Parathyroid adenoma (tissue), 2 donors: ENCODE data around the gene PIK3C2G.

Source experiments
- H2AFZ ChIP-seq: fragments of 300-600 bp; sonication (generic); one replicate; pipeline ENCODE4 v1.7.0; 2017; ENCODE audit warnings: antibody characterized with exemption, mild to moderate bottlenecking
- H3K27ac ChIP-seq: fragments of 300-600 bp; sonication (generic); one replicate; pipeline ENCODE4 v1.7.0; 2017
- H3K27me3 ChIP-seq: fragments of 300-600 bp; sonication (generic); one replicate; pipeline ENCODE4 v1.7.0; 2017; ENCODE audit warnings: low read length; ENCODE audit not compliant: control insufficient read depth, insufficient read depth
- H3K36me3 ChIP-seq: fragments of 300-600 bp; sonication (generic); one replicate; pipeline ENCODE4 v1.7.0; 2017; ENCODE audit warnings: low read length; ENCODE audit not compliant: control insufficient read depth, insufficient read depth
- H3K4me1 ChIP-seq: fragments of 300-600 bp; sonication (generic); one replicate; pipeline ENCODE4 v1.7.0; 2017; ENCODE audit warnings: control low read depth
- H3K4me2 ChIP-seq: fragments of 300-600 bp; sonication (generic); one replicate; pipeline ENCODE4 v1.7.0; 2017; ENCODE audit warnings: low read length
- H3K4me3 ChIP-seq: fragments of 300-600 bp; sonication (generic); one replicate; pipeline ENCODE4 v1.7.0; 2017; ENCODE audit warnings: low read depth, low read length
- H3K79me2 ChIP-seq: fragments of 300-600 bp; sonication (generic); one replicate; pipeline ENCODE4 v1.7.0; 2017; ENCODE audit warnings: control low read depth
- H3K9ac ChIP-seq: fragments of 300-600 bp; sonication (generic); one replicate; pipeline ENCODE4 v1.7.0; 2017; ENCODE audit warnings: mild to moderate bottlenecking
- H3K9me3 ChIP-seq: fragments of 300-600 bp; sonication (generic); one replicate; pipeline ENCODE4 v1.7.0; 2017; ENCODE audit warnings: low read length; ENCODE audit not compliant: control insufficient read depth
- CTCF ChIP-seq: fragments of 300-600 bp; sonication (generic); IDR thresholded peaks from one replicate; pipeline ENCODE4 v1.7.0; 2017; ENCODE audit warnings: antibody characterized with exemption, mild to moderate bottlenecking
- donor health status: primary hyperparathyroidism.

Gene PIK3C2G

DNA sequence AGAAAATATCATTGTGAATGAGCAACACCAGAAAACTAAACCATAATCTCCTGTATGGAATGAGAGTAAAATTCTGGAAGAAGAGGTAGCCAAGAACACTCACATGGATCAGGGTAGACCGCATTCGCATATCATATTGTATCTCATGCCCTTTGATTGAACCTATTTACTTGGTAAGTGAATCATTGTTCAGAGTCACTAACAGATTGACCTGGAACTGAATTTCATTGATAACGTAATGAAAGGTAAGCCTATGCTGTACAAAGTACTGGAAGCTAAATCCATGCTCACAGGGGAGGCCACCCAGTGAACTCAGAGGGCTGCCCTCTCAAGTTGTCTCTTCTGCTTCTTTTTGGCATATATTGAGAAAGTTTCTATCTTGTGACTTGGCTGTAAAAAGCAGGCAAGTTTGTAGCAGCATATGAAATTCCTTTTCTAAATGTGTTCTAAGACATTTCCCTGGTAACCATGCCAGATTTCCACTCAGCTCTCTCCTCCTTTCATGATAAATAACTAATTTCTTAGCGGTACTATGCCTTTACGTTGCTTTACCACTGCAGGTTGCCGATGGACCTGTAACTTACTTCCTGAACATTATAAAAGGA lies 385.1 kb downstream of the PIK3C2G start:
- Histone ChIP-seq H3K4me2 (no peak overlapping the region), H3K27ac (no peak overlapping the region), H3K9me3 (no peaks in the 10 kb centered on the region), H3K36me3 (no peaks in the 10 kb centered on the region), H3K79me2 (no peaks in the 10 kb centered on the region), H3K9ac (no peak overlapping the region), H2AFZ (no peak overlapping the region), H3K27me3 (no peaks in the 10 kb centered on the region), H3K4me3 (no peak overlapping the region), H3K4me1 (no peaks in the 10 kb centered on the region)
- TF ChIP-seq CTCF, result no peak

- TF ChIP-seq CTCF, result no peak
Observed at GRCh38 chr12:18651525-18651924, 390.2 kb downstream of the PIK3C2G start.

DNA sequence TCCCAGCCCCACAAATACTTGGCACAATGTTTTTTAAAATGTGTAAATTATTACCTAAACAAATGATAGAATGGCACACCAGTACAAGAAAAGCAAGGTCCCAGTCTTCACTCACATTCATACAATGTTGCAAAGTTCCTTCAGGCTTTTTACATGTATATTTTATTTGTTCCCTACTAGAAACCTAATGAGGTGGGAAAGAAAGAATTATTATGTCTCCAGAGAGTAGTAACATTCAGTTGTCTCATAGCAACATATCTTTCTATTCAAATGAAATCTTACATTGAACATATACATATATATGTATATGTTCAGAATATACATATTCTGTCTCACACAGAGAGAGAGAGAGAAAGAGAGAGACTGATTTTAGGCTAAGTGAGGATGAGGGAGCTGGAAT lies 391.3 kb downstream of the PIK3C2G start:
- Histone ChIP-seq H3K27me3 (no peaks in the 10 kb centered on the region), H3K4me1 (no peaks in the 10 kb centered on the region), H2AFZ (no peak overlapping the region), H3K79me2 (no peaks in the 10 kb centered on the region), H3K4me3 (no peak overlapping the region), H3K4me2 (no peak overlapping the region), H3K36me3 (no peaks in the 10 kb centered on the region), H3K9me3 (no peaks in the 10 kb centered on the region), H3K27ac (no peak overlapping the region), H3K9ac (no peak overlapping the region)
- no peak for TF ChIP-seq CTCF

More at GRCh38 chr12:18651525-18651924, 390.2 kb downstream of the PIK3C2G start:
- Histone ChIP-seq H3K79me2 (no peaks in the 10 kb centered on the region), H3K4me3 (no peak overlapping the region), H3K9me3 (no peaks in the 10 kb centered on the region), H3K9ac (no peak overlapping the region), H3K4me1 (no peaks in the 10 kb centered on the region), H3K36me3 (no peaks in the 10 kb centered on the region), H3K27ac (no peak overlapping the region), H3K4me2 (no peak overlapping the region), H3K27me3 (no peaks in the 10 kb centered on the region), H2AFZ (no peak overlapping the region)

- Histone ChIP-seq H3K4me2 (no peak overlapping the region), H3K36me3 (no peaks in the 10 kb centered on the region), H3K27me3 (no peaks in the 10 kb centered on the region), H3K9me3 (no peaks in the 10 kb centered on the region), H3K4me3 (no peak overlapping the region), H3K9ac (no peak overlapping the region), H3K79me2 (no peaks in the 10 kb centered on the region), H3K4me1 (no peaks in the 10 kb centered on the region), H2AFZ (no peak overlapping the region), H3K27ac (no peak overlapping the region)
- no peak for TF ChIP-seq CTCF
Observed at GRCh38 chr12:18653465-18653864, 392.1 kb downstream of the PIK3C2G start.

GRCh38 chr12:18655351-18655750 lies 394.0 kb downstream of the PIK3C2G start:
- H3K4me1 ChIP-seq, result no peaks in the 10 kb centered on the region
- no peaks in the 10 kb centered on the region for H3K9me3 ChIP-seq
- no peak overlapping the region for H3K4me3 ChIP-seq
- no peaks in the 10 kb centered on the region for H3K36me3 ChIP-seq
- H3K9ac ChIP-seq, result no peak overlapping the region
- no peaks in the 10 kb centered on the region for H3K79me2 ChIP-seq
- no peaks in the 10 kb centered on the region for H3K27me3 ChIP-seq
- H3K27ac ChIP-seq, result no peak overlapping the region
- H2AFZ ChIP-seq, result no peak overlapping the region
- TF ChIP-seq CTCF, result no peak
- H3K4me2 ChIP-seq, result no peak overlapping the region
